Limb (tissue), 2 donors: ENCODE results near the gene PDZRN4.
"Not testable (repeated sequence)": the region's sequence is repeated elsewhere in the genome, so short reads cannot be mapped to it uniquely, and the experiment has no call there.

Experiments used
- DNase-seq, 2 donors: peaks; one replicate each; pipeline ENCODE4 v3.0.0-alpha.2; 2016; ENCODE audit errors: extremely low spot score in 2 of 2

PDZRN4 gene

DNA sequence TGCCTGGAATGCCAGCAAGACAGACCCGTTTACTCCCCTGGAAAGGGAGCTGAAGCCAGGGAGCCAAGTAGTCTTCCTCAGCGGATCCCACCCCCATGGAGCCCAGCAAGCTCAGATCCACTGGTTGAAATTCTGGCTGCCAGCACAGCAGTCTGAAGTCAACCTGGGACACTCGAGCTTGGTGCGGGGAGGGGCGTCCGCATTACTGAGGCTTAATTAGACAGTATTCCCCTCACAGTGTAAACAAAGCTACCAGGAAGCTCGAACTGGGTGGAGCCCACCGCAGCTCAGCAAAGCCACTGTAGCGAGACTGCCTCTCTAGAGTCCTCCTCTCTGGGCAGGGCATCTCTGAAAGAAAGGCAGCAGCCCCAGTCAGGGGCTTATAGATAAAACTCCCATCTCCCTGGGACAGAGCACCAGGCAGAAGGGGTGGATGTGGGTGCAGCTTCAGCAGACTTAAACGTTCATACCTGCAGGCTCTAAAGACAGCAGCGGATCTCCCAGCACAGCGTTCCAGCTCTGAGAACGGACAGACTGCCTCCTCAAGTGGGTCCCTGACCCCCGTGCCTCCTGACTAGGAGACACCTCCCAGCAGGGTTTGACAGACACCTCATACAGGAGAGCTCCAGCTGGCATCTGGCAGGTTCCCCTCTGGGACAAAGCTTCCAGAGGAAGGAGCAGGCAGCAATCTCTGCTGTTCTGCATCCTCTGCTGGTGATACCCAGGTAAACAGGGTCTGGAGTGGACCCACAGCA lies 92.4 kb downstream of the PDZRN4 start:
- not testable (repeated sequence) for DNase-seq

GRCh38 chr12:41285470-41285869 lies 97.3 kb downstream of the PDZRN4 start:
- DNase-seq: not testable (repeated sequence)

DNA sequence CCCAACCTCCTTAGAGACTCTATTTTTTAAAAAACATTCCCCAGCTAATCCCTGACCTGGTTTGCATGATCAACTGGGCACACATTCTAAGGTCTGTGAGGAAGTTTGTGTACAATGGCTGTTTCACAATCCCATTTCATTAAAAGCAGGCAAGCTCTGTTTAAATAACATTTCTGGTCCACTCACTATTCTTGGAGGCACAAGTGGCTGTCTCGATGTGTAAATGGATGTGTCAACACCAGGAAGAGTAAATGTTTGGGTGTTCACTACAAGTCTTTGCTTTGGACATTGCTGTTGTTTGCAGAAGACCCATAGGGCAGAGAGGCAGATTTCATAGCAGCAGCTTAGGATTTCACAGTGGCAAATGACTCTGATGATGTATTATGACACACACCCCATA lies 98.3 kb downstream of the PDZRN4 start:
- no peak for DNase-seq

GRCh38 chr12:41287500-41288141 lies 99.5 kb downstream of the PDZRN4 start:
- no peak for DNase-seq

GRCh38 chr12:41288142-41288811 lies 100.2 kb downstream of the PDZRN4 start:
- no peak for DNase-seq

GRCh38 chr12:41289501-41289900 lies 101.4 kb downstream of the PDZRN4 start:
- DNase-seq: no peak

- DNase-seq: no peak
Measured at GRCh38 chr12:41293011-41293410, 104.9 kb downstream of the PDZRN4 start.

DNA sequence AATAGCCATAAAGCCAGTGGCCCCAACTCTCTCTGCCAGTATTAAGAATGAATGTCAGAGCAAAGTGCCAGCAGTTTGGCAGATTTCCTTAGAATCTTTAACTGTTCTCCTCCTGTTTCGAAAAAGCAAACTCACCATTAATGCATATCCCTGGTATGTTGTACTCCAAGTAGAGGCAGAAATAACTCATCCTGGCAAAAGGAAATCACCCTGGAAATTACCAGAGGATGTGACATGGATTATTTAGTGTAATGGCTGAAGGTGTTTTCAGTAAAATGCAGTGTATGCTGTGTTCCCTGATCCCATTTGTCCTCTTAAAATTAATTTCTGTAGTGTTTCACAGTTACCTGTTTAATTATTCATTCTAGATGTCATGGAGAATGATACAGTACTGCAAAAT lies 105.3 kb downstream of the PDZRN4 start:
- DNase-seq: no peak

GRCh38 chr12:41302979-41303403 lies 114.9 kb downstream of the PDZRN4 start:
- no peak for DNase-seq

DNA sequence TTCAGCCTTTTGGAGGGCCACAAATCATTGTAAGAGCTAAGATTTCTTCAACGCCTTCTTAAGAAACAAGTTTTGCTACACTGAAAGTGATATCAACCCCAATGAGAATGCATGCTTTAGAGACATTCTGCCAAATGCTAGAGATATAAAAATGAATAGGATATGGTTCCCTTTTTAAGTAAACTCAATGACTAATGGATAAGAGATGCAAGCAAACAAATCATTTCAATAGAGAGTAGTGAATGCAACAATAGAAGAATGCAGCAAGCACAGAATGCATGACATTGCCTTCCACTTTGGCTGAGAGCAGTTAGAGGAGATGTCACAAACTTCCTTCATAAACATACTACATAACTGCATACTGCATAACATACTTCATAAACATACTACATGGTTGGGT lies 116.4 kb downstream of the PDZRN4 start:
- no peak for DNase-seq

- DNase-seq: no peak
Measured at GRCh38 chr12:41310367-41310766, 122.2 kb downstream of the PDZRN4 start.

- no peak for DNase-seq
Measured at GRCh38 chr12:41311883-41312282, 123.8 kb downstream of the PDZRN4 start.

GRCh38 chr12:41312451-41312850 lies 124.3 kb downstream of the PDZRN4 start:
- not testable (repeated sequence) for DNase-seq

GRCh38 chr12:41325336-41325735 lies 137.2 kb downstream of the PDZRN4 start:
- no peak for DNase-seq

DNA sequence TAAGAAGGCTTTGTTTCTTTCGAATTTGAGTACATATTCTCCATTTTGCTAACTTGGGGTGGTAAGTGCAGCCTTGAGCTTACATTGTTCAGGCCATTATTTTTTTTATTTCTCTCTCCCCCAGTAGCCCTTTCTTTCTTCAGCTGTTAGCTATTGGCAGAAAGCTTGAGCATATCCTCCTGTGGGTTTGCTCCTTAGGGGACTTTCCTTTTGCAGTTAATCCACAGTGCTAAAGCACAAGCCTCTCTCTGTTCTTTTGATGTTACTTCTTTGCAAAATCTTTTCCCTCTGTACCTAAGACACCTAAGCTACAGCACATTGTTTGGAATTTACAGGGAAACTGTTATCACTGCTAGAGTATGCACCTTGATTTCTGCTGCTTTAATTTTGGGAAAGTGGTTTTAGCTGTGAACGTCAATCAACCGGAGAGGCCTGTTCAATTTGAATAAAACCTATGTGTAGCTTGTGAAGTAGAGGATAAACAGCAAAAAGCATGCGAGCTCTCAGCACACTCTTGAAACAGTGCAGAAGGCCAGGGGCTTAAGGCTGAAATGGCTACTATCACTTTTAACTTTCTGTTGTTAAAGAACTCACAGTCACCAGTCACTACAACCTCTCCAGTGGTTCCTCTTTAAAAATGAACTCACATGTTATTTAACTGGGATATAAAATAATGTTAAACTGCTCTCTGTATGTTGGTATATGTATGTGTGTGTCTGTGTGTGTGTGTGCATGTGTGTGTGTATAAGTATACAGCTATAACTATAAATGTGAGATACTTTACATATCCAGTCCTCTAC lies 139.2 kb downstream of the PDZRN4 start:
- DNase-seq: no peak

- no peak for DNase-seq
Measured at GRCh38 chr12:41333974-41334373, 145.9 kb downstream of the PDZRN4 start.

DNA sequence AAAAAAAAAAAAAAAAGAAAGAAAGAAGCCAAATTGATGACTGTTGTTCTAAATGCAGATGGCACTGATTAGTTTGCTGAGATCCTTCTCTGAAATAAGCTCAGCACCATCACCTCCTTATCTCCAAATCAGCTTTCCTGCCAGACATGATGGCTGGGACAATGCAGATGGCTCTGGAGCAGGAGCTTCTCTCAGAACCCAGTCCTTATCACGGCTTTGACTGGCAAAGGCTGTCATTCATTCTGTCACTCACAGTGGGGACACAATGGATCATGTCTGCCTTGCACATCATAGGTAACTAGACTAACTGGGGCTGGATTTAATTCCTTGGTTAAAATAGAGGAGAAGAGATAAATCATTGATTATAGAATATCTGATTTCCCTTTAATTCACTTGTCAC lies 146.3 kb downstream of the PDZRN4 start:
- DNase-seq: no peak

GRCh38 chr12:41336041-41336549 lies 148.0 kb downstream of the PDZRN4 start:
- DNase-seq: no peak

DNA sequence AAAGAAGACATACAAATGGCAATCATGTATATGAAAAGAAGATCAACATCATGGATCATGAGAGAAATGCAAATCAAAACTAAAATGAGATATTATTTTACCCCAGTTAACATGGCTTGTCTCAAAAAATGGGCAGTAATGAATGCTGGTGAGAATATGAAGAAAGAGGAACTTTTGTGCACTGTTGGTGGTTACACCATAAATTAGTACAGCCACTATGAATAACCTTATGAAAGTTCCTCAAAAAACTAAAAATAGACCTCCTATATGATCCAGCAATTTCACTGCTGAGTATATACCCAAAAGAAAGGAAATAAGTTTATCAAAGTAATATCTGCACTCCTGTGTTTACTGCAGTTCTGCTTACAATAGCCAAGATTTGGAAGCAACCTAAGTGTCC lies 151.7 kb downstream of the PDZRN4 start:
- DNase-seq: no peak

- DNase-seq: no peak
Measured at GRCh38 chr12:41344776-41345470, 156.8 kb downstream of the PDZRN4 start.

DNA sequence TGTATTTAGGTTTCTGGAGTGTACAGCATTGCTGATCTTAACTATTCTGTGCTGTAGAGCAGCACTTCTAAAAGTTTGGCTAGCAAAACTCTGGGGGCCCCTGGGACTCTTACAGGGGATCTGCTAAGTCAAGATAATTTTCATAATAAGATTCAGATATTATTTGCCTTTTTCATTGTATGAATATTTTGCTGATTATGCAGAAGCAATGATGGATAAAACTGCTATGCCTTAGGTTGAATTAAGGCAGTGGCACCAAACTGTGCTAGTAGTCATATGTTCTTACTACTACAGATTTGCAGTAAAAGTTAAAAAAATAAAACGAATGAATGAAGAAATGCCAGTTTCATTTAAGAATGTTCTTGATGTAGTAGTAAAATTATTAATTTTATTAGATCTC lies 160.1 kb downstream of the PDZRN4 start:
- DNase-seq: no peak
